ENCODE results near the gene HPS4.
"Not testable (repeated sequence)": the region's sequence is repeated elsewhere in the genome, so short reads cannot be mapped to it uniquely, and the experiment has no call there.

HPS4 gene

DNA sequence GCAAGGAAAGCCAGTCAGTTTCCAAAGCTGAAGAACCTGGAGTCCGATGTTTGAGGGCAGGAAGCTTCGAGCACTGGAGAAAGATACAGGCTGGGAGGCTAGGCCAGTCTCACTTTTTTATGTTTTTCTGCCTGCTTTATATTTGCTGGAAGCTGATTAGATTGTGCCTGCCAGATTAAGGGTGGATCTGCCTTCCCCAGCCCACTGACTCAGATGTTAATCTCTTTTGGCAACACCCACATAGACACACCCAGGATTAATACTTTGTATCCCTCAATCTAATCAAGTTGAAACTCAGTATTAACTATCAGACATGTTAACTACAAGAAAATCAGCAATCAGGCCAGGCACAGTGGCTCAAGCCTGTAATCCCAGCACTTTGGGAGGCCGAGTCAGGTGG is 44.8 kb downstream of the HPS4 start:
- H3K36me3 ChIP-seq (ENCODE audit: insufficient read depth, low read length) = peaks cover 20% of the 10 kb centered on the region
- H3K27me3 ChIP-seq (ENCODE audit: insufficient read depth, low read length); H3K9me3 ChIP-seq (ENCODE audit: insufficient read depth, low read depth, low read length); H3K4me1 ChIP-seq (ENCODE audit: insufficient read depth, low read length); H3K27ac ChIP-seq (ENCODE audit: low read depth, low read length); H3K9ac ChIP-seq (ENCODE audit: low read depth, low read length); H3K4me3 ChIP-seq (ENCODE audit: low read length): not testable (repeated sequence)
- WGBS = 90% methylated on average over 3 of the region's 3 CpGs

DNA sequence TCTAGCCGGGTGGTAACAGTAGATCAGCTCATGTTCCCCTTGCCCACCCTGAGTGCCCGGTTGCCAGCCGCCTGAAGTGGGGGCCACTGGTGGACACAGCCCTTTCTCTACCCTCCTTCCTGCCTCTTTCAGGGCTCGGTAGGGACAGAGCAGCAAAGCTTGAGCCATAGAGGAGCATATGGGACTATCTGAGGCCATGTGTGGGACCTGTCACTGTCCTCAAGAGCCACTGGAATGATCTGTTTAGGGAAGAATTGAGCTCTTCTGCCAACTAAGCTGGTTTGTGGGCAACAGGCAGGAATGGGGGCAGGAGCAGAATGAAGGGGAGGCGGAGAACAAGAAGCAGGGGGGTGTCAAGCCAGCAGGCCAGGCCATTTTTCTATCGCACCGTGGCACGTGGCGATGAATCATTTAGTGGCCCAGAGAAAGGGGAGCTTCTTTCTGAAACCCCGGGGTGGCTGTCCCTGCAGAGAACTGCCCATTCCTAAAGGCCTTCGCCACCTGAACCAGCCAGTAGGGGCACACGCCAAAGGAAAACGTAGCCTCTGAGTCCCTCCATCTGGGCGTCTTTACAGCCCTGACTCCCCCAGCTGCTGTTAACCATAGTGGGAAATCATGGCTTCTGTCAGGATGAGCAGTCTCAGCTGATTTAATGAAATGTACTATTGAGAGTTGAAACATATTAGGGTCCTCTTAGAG is 45.7 kb downstream of the HPS4 start:
- Histone ChIP-seq H3K36me3 (ENCODE audit: insufficient read depth, low read length) (peaks cover 22% of the 10 kb centered on the region), H3K9me3 (ENCODE audit: insufficient read depth, low read depth, low read length) (no peaks in the 10 kb centered on the region), H3K4me1 (ENCODE audit: insufficient read depth, low read length) (no peaks in the 10 kb centered on the region), H3K9ac (ENCODE audit: low read depth, low read length) (no peak overlapping the region), H3K27me3 (ENCODE audit: insufficient read depth, low read length) (no peaks in the 10 kb centered on the region), H3K4me3 (ENCODE audit: low read length) (no peak overlapping the region), H3K27ac (ENCODE audit: low read depth, low read length) (no peak overlapping the region)
- WGBS = 90% methylated on average over 14 of the region's 14 CpGs

DNA sequence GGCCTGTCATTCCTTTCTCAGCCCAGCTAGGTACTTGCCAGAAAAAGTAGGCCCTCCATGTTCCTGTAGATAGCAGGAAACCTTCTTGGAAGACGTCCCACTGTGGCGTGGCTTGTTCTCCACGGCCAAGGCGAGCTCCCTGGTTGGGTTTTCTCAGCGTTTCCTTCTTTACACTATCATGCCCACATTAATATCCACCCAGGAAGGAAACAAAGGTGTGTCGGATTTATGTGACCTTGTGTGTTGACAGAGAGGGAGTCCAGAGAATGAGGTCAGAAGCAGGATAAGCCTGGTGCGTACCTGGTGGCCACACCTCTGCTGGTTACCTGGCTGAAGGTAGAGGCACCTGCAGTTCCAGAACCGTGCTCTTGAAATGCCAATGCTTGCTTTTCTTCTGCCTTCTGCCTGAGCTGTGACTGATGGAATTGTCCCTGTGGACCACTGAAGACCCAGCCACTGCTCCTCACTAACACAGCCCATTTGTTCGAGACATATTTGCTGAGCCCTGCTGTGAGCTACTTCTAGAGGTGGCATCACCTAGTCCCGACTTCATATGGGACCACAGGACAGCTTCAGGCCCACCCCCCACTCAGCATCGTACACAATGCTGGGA is 46.6 kb downstream of the HPS4 start:
- H3K27ac ChIP-seq (ENCODE audit: low read depth, low read length) = no peak overlapping the region
- H3K4me1 ChIP-seq (ENCODE audit: insufficient read depth, low read length) = no peaks in the 10 kb centered on the region
- 88% methylated on average over 11 of the region's 11 CpGs for WGBS
- H3K9ac ChIP-seq (ENCODE audit: low read depth, low read length) = no peak overlapping the region
- H3K9me3 ChIP-seq (ENCODE audit: insufficient read depth, low read depth, low read length) = no peaks in the 10 kb centered on the region
- H3K27me3 ChIP-seq (ENCODE audit: insufficient read depth, low read length) = no peaks in the 10 kb centered on the region
- peaks cover 22% of the 10 kb centered on the region for H3K36me3 ChIP-seq (ENCODE audit: insufficient read depth, low read length)
- no peak overlapping the region for H3K4me3 ChIP-seq (ENCODE audit: low read length)

DNA sequence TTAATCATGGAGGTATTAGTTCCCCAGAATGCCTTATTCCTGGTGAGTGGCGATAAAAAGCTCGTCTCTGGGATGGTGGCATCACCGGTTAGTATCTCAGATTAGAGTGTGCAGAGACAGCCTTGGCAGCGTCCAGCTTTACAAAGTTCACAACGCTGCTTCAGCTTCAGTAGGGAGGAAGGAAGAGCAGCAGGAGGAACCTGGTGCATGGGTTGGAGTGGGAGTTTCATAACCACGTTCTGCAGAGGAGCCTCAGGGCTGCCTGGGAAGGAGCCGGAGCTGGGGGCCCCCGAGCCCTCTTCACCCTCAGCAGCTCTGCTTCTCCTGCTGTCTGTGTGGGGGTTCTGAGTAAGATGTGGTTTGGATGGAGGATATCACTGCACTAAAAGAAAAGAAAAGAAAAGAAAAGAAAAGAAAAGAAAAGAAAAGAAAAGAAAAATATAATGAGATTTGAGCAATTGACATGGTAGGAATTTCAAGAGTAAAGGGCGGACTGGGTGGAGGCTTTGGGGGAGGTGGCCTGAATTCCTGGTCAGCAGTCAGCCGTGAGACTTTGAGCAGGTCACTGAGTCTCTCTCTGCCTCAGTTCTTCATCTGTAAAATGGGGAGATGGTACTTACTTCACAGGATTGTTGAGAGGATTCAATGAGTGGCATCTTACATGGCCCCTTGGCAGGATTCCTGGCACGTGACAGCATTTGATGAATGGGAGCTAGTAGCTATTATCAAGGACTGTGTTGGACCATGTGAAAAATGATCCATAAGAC is 48.1 kb downstream of the HPS4 start:
- no peak overlapping the region for H3K27ac ChIP-seq (ENCODE audit: low read depth, low read length)
- H3K27me3 ChIP-seq (ENCODE audit: insufficient read depth, low read length) = peaks cover under 1% of the 10 kb centered on the region; the same call in 1 of the 2 replicates
- peaks cover 5% of the 10 kb centered on the region; the same call in 1 of the 2 replicates for H3K4me1 ChIP-seq (ENCODE audit: insufficient read depth, low read length)
- peaks cover 22% of the 10 kb centered on the region for H3K36me3 ChIP-seq (ENCODE audit: insufficient read depth, low read length)
- H3K9ac ChIP-seq (ENCODE audit: low read depth, low read length) = no peak overlapping the region
- H3K4me3 ChIP-seq (ENCODE audit: low read length) = no peak overlapping the region
- H3K9me3 ChIP-seq (ENCODE audit: insufficient read depth, low read depth, low read length) = no peaks in the 10 kb centered on the region
- 90% methylated on average over 11 of the region's 11 CpGs for WGBS

DNA sequence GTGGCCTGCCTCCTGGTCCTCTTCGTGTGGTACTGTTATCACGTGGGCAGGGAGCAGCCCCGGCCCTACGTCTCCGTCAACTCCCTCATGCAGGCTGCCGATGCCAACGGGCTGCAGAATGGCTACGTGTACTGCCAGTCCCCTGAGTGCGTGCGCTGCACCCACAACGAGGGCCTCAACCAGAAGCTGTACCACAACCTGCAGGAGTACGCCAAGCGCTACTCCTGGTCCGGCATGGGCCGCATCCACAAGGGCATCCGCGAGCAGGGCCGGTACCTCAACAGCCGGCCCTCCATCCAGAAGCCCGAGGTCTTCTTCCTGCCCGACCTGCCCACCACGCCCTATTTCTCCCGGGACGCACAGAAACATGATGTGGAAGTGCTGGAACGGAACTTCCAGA is 49.8 kb downstream of the HPS4 start:
- peaks cover 12% of the 10 kb centered on the region; the same call in 1 of the 2 replicates for H3K4me1 ChIP-seq (ENCODE audit: insufficient read depth, low read length)
- 96% methylated on average over 25 of the region's 25 CpGs for WGBS
- H3K4me3 ChIP-seq (ENCODE audit: low read length) = no peak overlapping the region
- H3K27ac ChIP-seq (ENCODE audit: low read depth, low read length) = no peak overlapping the region
- no peaks in the 10 kb centered on the region for H3K9me3 ChIP-seq (ENCODE audit: insufficient read depth, low read depth, low read length)
- peaks cover 11% of the 10 kb centered on the region for H3K27me3 ChIP-seq (ENCODE audit: insufficient read depth, low read length)
- H3K9ac ChIP-seq (ENCODE audit: low read depth, low read length) = no peak overlapping the region
- H3K36me3 ChIP-seq (ENCODE audit: insufficient read depth, low read length) = peaks cover 22% of the 10 kb centered on the region

DNA sequence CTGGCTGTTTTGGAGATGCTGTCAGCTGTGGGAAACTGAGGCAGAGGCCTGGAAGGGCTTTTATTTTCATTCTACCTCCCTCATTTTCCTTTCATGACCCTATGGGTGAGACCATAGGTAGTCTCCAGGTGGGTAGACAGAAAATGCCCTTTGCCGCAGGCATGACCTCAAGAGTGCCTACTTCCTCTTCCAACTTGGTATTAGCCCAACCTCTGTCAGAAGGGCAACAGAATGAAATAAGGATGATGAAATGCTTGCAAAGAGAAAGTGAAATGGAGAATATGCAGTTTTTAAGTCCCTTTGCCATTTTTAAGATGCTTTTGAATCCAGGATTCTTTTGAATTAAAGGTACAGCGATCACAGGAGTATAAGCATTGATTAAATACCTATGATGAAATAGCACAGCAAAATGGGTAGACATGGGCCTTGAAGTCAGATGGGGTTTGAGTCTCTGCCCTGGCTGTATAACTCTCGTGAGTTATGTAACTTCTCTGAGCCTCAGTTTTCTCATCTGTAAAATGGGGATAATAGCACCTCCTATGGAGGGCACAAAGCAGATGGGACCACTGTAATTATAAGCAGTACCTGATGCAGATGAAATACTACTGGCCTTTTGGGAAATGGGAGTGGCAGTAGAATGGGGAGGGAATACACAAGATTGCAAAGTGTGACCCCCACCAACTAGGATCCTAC is 50.8 kb downstream of the HPS4 start:
- Histone ChIP-seq H3K4me3 (ENCODE audit: low read length) (no peak overlapping the region), H3K27me3 (ENCODE audit: insufficient read depth, low read length) (peaks cover 16% of the 10 kb centered on the region), H3K36me3 (ENCODE audit: insufficient read depth, low read length) (peaks cover 22% of the 10 kb centered on the region), H3K4me1 (ENCODE audit: insufficient read depth, low read length) (peaks cover 12% of the 10 kb centered on the region; the same call in 1 of the 2 replicates), H3K9ac (ENCODE audit: low read depth, low read length) (no peak overlapping the region), H3K9me3 (ENCODE audit: insufficient read depth, low read depth, low read length) (no peaks in the 10 kb centered on the region), H3K27ac (ENCODE audit: low read depth, low read length) (no peak overlapping the region)
- WGBS = 91% methylated on average over 3 of the region's 3 CpGs

DNA sequence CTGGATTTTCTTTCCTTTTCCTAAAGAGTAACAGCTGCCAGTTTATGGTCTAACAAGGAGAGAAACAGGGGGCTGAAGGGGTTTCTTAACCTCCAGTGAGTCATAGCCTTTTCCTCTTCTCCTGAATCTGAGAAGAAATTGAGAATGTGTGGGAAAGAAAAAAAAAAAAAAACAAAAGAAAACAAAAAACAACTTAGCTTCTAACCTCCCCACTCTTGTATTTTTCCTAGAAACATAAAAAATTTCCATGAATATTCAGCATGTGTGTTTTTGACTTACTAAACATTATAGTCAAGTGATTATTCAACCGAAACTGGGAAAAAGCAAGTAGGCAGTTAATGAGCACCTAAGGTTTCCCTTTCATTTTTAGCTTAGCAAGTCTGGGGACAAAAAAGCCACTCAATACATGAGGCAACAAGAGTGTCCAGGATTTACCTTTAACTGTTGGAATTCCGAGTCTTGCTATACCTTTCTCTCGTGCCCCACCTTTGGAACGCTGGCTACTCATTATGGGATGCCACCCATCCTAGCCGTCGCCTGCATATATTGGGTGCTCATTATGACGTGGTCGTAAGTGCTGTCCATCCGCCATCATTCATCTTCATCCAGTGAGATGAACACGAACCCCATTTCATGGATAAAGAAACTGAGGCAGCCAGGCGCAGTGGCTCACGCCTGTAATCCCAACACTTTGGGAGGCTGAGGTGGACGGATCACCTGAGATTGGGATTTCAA is 52.2 kb downstream of the HPS4 start:
- Histone ChIP-seq H3K9me3 (ENCODE audit: insufficient read depth, low read depth, low read length) (no peaks in the 10 kb centered on the region), H3K9ac (ENCODE audit: low read depth, low read length) (no peak overlapping the region), H3K4me1 (ENCODE audit: insufficient read depth, low read length) (peaks cover 12% of the 10 kb centered on the region; the same call in 1 of the 2 replicates), H3K27ac (ENCODE audit: low read depth, low read length) (no peak overlapping the region), H3K4me3 (ENCODE audit: low read length) (no peak overlapping the region), H3K36me3 (ENCODE audit: insufficient read depth, low read length) (peaks cover 22% of the 10 kb centered on the region), H3K27me3 (ENCODE audit: insufficient read depth, low read length) (peaks cover 22% of the 10 kb centered on the region)
- WGBS = 94% methylated on average over 13 of the region's 13 CpGs

DNA sequence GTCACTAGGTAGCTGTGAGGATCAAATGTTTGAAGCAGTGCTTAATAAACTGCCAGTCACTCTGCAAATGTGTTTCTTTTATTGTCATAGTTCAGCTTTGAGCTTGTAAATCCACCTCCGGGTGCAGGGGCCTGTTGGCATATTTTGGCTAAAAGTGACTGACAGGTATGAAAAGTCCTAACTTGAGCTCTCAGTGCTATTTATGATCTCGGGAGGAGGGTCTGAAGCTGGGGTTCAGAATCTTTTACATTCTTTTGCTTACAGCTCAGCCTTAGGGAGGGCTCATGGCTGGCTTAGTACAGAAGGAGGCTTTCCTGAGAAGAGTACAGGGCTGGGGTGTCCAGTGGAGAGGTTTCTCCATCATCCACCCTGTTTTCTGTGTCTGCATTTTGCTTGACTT is 53.0 kb downstream of the HPS4 start:
- Histone ChIP-seq H3K36me3 (ENCODE audit: insufficient read depth, low read length) (peaks cover 18% of the 10 kb centered on the region), H3K27ac (ENCODE audit: low read depth, low read length) (no peak overlapping the region), H3K4me3 (ENCODE audit: low read length) (no peak overlapping the region), H3K4me1 (ENCODE audit: insufficient read depth, low read length) (peaks cover 12% of the 10 kb centered on the region; the same call in 1 of the 2 replicates), H3K9me3 (ENCODE audit: insufficient read depth, low read depth, low read length) (no peaks in the 10 kb centered on the region), H3K27me3 (ENCODE audit: insufficient read depth, low read length) (peaks cover 22% of the 10 kb centered on the region), H3K9ac (ENCODE audit: low read depth, low read length) (no peak overlapping the region)
- 81% methylated on average over 2 of the region's 2 CpGs for WGBS

DNA sequence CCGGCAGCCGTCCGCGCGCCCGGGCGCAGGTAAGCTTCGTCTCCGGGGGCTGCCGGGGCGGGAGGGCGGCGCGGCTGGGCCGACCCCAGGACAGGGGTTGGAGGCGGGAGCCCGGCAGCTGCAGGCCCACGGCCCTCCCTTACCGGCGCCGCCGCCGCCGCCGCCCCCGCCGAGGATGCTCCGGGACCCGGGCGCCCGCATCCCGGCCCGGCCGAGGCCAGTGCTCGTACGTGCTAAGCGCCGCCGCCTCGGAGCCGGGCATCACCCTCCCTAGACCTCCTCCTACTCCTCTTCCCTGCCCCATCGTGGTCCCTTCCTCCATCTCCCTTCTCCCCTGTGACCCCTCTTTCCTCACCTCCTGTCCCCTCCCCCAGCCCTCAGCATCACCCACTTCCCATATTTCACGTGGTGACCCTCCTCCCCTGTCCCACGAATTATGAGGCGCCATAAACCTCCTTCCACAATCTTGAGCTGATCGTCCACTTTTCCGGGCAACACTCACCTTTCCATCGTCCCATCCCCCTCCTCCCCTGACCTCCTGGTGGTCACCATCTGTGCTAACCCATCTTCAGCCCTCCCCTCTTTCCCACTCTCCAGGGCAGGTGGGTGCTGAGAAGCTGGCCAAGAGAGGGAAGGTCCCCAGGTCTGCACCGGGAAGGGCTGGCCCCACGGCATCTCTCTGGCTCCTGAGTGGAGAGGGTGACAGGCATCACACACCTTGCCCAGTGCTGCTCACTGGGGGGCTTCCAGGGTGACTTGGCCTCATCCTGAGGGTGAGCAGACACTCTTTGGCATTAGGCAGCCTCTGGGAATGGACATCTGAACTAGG is 53.9 kb downstream of the HPS4 start:
- Histone ChIP-seq H3K9ac (ENCODE audit: low read depth, low read length) (peak overlapping the region; percentile 55), H3K36me3 (ENCODE audit: insufficient read depth, low read length) (peaks cover 11% of the 10 kb centered on the region), H3K4me1 (ENCODE audit: insufficient read depth, low read length) (peaks cover 12% of the 10 kb centered on the region; the same call in 1 of the 2 replicates), H3K9me3 (ENCODE audit: insufficient read depth, low read depth, low read length) (no peaks in the 10 kb centered on the region), H3K4me3 (ENCODE audit: low read length) (peak overlapping the region; percentile 72), H3K27ac (ENCODE audit: low read depth, low read length) (no peak overlapping the region), H3K27me3 (ENCODE audit: insufficient read depth, low read length) (peaks cover 22% of the 10 kb centered on the region)
- 6% methylated on average over 50 of the region's 50 CpGs for WGBS

All from HUES64 (cell line).